GM18868 (cell line): ENCODE measurements around the gene ZNF716.
"Not testable (repeated sequence)": the region's sequence is repeated elsewhere in the genome, so short reads cannot be mapped to it uniquely, and the experiment has no call there.

Experiments
- ATAC-seq: cut with Tn5 transposase; IDR thresholded peaks from one replicate; pipeline ENCODE4 v1.9.1; 2021; ENCODE audit warnings: mild to moderate bottlenecking, moderate library complexity; ENCODE audit not compliant: unreplicated experiment

ZNF716 gene

GRCh38 chr7:57449904-57450303, at the start of gene ZNF716:
ZNF716 (plus strand) TSS chr7:57450177; CDS start chr7:57450289, 112 bp downstream.
- ATAC-seq, result no peak

GRCh38 chr7:57400531-57401155, 49.3 kb upstream of the ZNF716 start:
- ATAC-seq, result no peak

GRCh38 chr7:57403051-57403450, 46.9 kb upstream of the ZNF716 start:
- not testable (repeated sequence) for ATAC-seq

GRCh38 chr7:57403601-57404342, 46.2 kb upstream of the ZNF716 start:
- ATAC-seq, result no peak

- no peak for ATAC-seq
Measured at GRCh38 chr7:57404343-57404966, 45.5 kb upstream of the ZNF716 start.

- no peak for ATAC-seq
Measured at GRCh38 chr7:57404967-57405421, 45.0 kb upstream of the ZNF716 start.

GRCh38 chr7:57407125-57407524, 42.9 kb upstream of the ZNF716 start:
- no peak for ATAC-seq

- ATAC-seq, result no peak
Measured at GRCh38 chr7:57412168-57412567, 37.8 kb upstream of the ZNF716 start.

GRCh38 chr7:57412618-57413017, 37.4 kb upstream of the ZNF716 start:
- ATAC-seq, result no peak

- ATAC-seq, result no peak
Measured at GRCh38 chr7:57413529-57414398, 36.2 kb upstream of the ZNF716 start.

- no peak for ATAC-seq
Measured at GRCh38 chr7:57414415-57414814, 35.6 kb upstream of the ZNF716 start.

- no peak for ATAC-seq
Measured at GRCh38 chr7:57414852-57415251, 35.1 kb upstream of the ZNF716 start.

GRCh38 chr7:57415326-57415725, 34.7 kb upstream of the ZNF716 start:
- ATAC-seq, result no peak

GRCh38 chr7:57415730-57416129, 34.2 kb upstream of the ZNF716 start:
- no peak for ATAC-seq

- ATAC-seq, result no peak
Measured at GRCh38 chr7:57416601-57417358, 33.2 kb upstream of the ZNF716 start.

GRCh38 chr7:57417736-57418135, 32.2 kb upstream of the ZNF716 start:
- no peak for ATAC-seq

- no peak for ATAC-seq
Measured at GRCh38 chr7:57423768-57424167, 26.2 kb upstream of the ZNF716 start.

- no peak for ATAC-seq
Measured at GRCh38 chr7:57424515-57425238, 25.3 kb upstream of the ZNF716 start.

GRCh38 chr7:57425239-57425944, 24.6 kb upstream of the ZNF716 start:
- ATAC-seq, result no peak
